LoVo (cell line): ENCODE data around the gene OR8B3.
"Not testable (repeated sequence)": the region's sequence is repeated elsewhere in the genome, so short reads cannot be mapped to it uniquely, and the experiment has no call there.

Experiments
- DNase-seq: peaks from one replicate; pipeline ENCODE4 v3.0.0-alpha.2; 2016; ENCODE audit warnings: low spot score

OR8B3 gene

GRCh38 chr11:124398924-124399323, at the start of gene OR8B3:
OR8B3 (minus strand) TSS chr11:124399024; CDS start chr11:124397351, 1,673 bp downstream.
- no peak for DNase-seq

- no peak for DNase-seq
These were observed 48.1 kb upstream of the OR8B3 start for GRCh38 chr11:124446916-124447315.

GRCh38 chr11:124445646-124446150, 46.9 kb upstream of the OR8B3 start, which contains the start of gene OR8B8:
OR8B8 (minus strand) TSS chr11:124445696; CDS start chr11:124441085, 4,611 bp downstream.
- DNase-seq, result no peak

- no peak for DNase-seq
These were observed 44.0 kb upstream of the OR8B3 start for GRCh38 chr11:124442847-124443246.

- no peak for DNase-seq
These were observed 43.6 kb upstream of the OR8B3 start for GRCh38 chr11:124442442-124442841.

GRCh38 chr11:124441519-124441918, 42.7 kb upstream of the OR8B3 start:
- no peak for DNase-seq

- no peak for DNase-seq
These were observed 42.3 kb upstream of the OR8B3 start for GRCh38 chr11:124441081-124441480.

- DNase-seq, result no peak
These were observed 41.8 kb upstream of the OR8B3 start for GRCh38 chr11:124440608-124441007.

GRCh38 chr11:124434699-124435098, 35.9 kb upstream of the OR8B3 start:
- DNase-seq, result no peak

- no peak for DNase-seq
These were observed 30.8 kb upstream of the OR8B3 start for GRCh38 chr11:124429599-124429998.

- DNase-seq, result no peak
These were observed 25.6 kb upstream of the OR8B3 start, which contains the start of gene OR8B4 for GRCh38 chr11:124424384-124424921. OR8B4 (minus strand) TSS chr11:124424871; CDS start chr11:124424871, 0 bp downstream.

- no peak for DNase-seq
These were observed 22.2 kb upstream of the OR8B3 start for GRCh38 chr11:124421043-124421442.

- DNase-seq, result peak; percentile 73
These were observed 16.6 kb upstream of the OR8B3 start for GRCh38 chr11:124415356-124415923.

- no peak for DNase-seq
These were observed 11.1 kb upstream of the OR8B3 start for GRCh38 chr11:124409906-124410305.

GRCh38 chr11:124405581-124405980, 6.8 kb upstream of the OR8B3 start:
- no peak for DNase-seq

GRCh38 chr11:124403186-124403585, 4.4 kb upstream of the OR8B3 start:
- DNase-seq, result not testable (repeated sequence)

- peak; percentile 55 for DNase-seq
These were observed 3.6 kb upstream of the OR8B3 start for GRCh38 chr11:124402326-124402922.

GRCh38 chr11:124396847-124397246, 2.0 kb downstream of the OR8B3 start:
- DNase-seq, result not testable (repeated sequence)

GRCh38 chr11:124394408-124394807, 4.4 kb downstream of the OR8B3 start:
- DNase-seq, result no peak

- DNase-seq, result no peak
These were observed 14.4 kb downstream of the OR8B3 start, which contains the start of gene OR8B2 for GRCh38 chr11:124384399-124384798. OR8B2 (minus strand) TSS chr11:124384499; CDS start chr11:124383343, 1,156 bp downstream.

- not testable (repeated sequence) for DNase-seq
These were observed 16.0 kb downstream of the OR8B3 start for GRCh38 chr11:124382857-124383256.

- no peak for DNase-seq
These were observed 18.2 kb downstream of the OR8B3 start for GRCh38 chr11:124380585-124380984.

- no peak for DNase-seq
These were observed 22.5 kb downstream of the OR8B3 start for GRCh38 chr11:124376280-124376679.
